Duodenal mucosa (tissue), 2 donors: ENCODE results near the gene GDPGP1.
"Not testable (repeated sequence)": the region's sequence is repeated elsewhere in the genome, so short reads cannot be mapped to it uniquely, and the experiment has no call there.

Experiments
- H3K27ac ChIP-seq: one replicate; pipeline ENCODE4 v1.7.0; 2013; ENCODE audit warnings: low read depth, low read length
- H3K27me3 ChIP-seq, 2 donors: one replicate each; pipeline ENCODE4 v1.7.0; 2013; ENCODE audit warnings: low read length in 2 of 2, control low read depth in 1 of 2; ENCODE audit not compliant: insufficient read depth in 2 of 2, control insufficient read depth in 1 of 2
- H3K36me3 ChIP-seq, 2 donors: one replicate each; pipeline ENCODE4 v1.7.0; 2013; ENCODE audit warnings: low read length in 2 of 2, control low read depth in 1 of 2; ENCODE audit not compliant: insufficient read depth in 2 of 2, control insufficient read depth in 1 of 2
- H3K4me1 ChIP-seq, 2 donors: one replicate each; pipeline ENCODE4 v1.7.0; 2013; ENCODE audit warnings: low read length in 2 of 2, control low read depth in 1 of 2; ENCODE audit not compliant: insufficient read depth in 2 of 2, control insufficient read depth in 1 of 2
- H3K4me3 ChIP-seq, 2 donors: one replicate each; pipeline ENCODE4 v1.7.0; 2013; ENCODE audit warnings: low read length in 2 of 2, low read depth in 1 of 2
- H3K9ac ChIP-seq, 2 donors: one replicate each; pipeline ENCODE4 v1.7.0; 2013; ENCODE audit warnings: low read length in 2 of 2, low read depth in 1 of 2
- H3K9me3 ChIP-seq, 2 donors: one replicate each; pipeline ENCODE4 v1.7.0; 2013; ENCODE audit warnings: low read length in 2 of 2, control low read depth in 1 of 2; ENCODE audit not compliant: control insufficient read depth in 1 of 2

The GDPGP1 gene, protein sequence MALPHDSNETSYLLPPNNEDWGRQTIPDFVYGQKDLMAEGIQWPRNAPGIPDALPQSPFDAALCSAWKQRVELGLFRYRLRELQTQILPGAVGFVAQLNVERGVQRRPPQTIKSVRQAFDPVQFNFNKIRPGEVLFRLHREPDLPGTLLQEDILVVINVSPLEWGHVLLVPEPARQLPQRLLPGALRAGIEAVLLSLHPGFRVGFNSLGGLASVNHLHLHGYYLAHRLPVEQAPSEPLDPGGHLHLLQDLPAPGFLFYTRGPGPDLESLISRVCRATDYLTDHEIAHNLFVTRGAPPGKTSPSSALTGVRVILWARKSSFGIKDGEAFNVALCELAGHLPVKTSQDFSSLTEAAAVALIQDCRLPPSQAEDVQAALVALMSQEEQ

DNA sequence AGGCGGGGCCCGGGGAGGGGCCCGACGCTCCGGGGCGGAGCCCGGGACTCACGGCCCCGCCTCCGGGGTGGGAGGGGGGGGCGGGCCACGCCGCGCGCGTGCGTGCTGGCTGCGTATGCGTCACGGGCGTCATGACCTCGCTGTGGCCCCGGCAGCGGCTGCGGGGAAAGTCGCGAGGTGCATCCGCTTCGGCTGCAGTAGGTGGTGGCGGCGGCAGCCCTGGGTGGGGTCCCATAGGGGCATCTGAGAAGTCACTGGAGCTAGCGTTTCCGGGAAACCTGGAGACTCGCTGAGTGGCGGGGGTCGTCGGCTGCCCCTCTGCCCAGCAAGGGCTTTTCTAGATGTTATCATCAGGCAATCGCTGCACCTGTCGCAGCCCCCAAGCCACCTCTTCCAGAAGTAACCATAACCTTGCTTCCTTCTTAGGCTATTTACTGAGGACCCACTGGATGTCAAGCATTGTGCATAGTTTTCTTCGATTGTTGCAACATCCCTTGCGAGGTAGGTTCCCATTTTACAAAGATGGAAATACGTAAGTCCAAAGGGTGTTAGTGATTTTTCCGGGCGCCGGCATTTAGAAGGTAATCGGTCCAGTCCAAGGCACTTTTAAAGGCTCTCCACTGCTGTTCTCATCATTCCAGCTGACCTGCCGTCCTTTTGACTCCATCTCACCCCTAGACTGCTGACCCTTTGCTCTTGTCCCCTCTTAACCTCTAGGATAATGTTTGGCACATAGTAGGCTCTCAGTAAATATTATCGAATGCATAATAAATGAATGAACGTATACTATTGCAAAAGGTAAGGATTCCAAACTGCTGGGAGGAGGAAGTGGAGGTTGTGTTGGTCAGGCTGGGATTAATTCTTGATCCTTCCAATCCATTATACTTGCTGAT lies at the start of gene GDPGP1:
GDPGP1 (plus strand) TSS at position 114 of the 893 bp plus-strand sequence. CDS start 6,700 bp downstream, outside the sequence.
- Histone ChIP-seq H3K9me3 (no peaks in the 10 kb centered on the region), H3K27ac (peak within 1 kb of the TSS; percentile 96), H3K4me3 (peak within 1 kb of the TSS; percentile 88 to 90), H3K4me1 (peaks cover 38 to 48% of the 10 kb centered on the region in 2 donors), H3K9ac (peak within 1 kb of the TSS; percentile 86 to 95), H3K27me3 (no peaks in the 10 kb centered on the region), H3K36me3 (peaks cover 15 to 46% of the 10 kb centered on the region in 2 donors)

DNA sequence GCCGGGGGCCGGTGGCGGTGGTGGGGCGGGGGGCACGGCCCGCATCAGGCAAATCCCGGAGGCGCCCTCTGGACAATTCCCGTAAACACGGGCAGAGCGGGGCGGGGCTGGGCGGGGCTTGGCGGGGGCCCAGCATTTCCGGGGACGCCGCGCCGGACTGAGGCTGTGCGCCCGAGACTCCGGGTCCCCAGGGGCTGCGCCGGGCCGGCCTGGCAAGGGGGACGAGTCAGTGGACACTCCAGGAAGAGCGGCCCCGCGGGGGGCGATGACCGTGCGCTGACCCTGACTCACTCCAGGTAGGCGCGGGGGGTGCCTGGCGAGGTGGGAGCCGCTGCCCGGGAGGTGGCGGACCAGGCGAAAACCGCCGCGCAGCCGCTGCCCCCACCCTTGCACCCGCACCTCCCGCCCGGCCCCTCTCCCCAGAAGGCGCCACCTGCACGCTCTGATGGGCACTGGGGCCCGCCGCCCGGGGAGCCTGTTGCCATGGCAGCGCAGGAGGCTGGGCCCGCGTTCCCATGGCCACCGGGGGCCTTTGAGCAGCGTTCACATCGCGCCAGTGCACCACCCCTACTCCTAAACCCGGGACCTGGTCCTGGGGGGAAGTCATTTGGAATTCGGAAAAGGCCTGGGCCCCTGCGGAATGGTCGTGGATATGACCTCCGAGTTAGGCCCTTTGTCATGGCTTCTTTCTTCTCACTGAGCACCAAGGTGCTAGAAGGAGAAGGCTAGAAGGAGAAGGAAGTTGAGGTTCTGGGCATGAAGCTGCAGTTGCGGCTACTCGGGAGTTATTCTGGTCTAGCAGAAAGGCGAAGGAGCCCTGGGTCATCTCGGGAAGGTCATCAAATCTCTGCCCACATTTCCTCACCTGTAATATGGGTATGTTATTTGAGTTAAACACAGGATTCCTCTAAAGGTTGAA lies 49.0 kb upstream of the GDPGP1 start:
- peaks cover 23 to 27% of the 10 kb centered on the region in 2 donors for H3K4me1 ChIP-seq
- no peaks in the 10 kb centered on the region for H3K36me3 ChIP-seq
- no peaks in the 10 kb centered on the region for H3K27me3 ChIP-seq
- no peaks in the 10 kb centered on the region for H3K9me3 ChIP-seq
- H3K4me3 ChIP-seq, result peak overlapping the region; percentile 78 to 90
- H3K27ac ChIP-seq, result peak overlapping the region; percentile 95
- H3K9ac ChIP-seq, result peak overlapping the region; percentile 82 to 91

DNA sequence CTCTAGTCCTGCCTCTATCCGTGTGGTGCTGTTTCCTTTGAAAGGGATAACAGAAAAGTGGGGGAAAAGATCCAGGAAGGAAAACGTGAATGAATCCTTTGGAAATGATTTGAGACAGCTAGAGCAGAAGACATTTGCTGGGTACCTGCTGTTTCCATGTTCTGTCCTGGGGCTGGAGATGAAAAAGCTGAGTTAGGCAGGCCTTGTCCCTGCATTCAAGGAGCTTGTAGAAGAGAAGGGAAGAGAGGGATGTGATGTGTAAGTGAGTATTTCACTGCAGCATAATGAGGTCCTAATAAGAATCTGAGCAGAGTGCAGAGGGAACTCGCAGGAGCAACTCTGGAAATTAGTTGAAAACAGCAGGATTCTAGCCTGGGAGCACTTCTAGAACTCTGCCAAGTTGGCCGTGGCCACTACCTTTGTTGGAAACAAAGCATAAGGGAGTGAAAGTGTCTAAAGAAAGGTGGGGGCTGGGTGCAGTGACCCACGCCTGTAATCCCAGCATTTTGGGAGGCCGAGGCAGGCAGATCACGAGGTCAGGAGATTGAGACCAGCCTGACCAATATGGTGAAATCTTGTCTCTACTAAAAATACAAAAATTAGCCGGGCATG lies 46.6 kb upstream of the GDPGP1 start:
- H3K4me3 ChIP-seq, result no peak overlapping the region
- H3K4me1 ChIP-seq, result peaks cover 46 to 50% of the 10 kb centered on the region in 2 donors
- H3K9ac ChIP-seq, result peak overlapping the region in 1 of 2 donors; percentile 38
- H3K36me3 ChIP-seq, result no peaks in the 10 kb centered on the region
- no peak overlapping the region for H3K27ac ChIP-seq
- H3K9me3 ChIP-seq, result no peaks in the 10 kb centered on the region
- no peaks in the 10 kb centered on the region for H3K27me3 ChIP-seq

DNA sequence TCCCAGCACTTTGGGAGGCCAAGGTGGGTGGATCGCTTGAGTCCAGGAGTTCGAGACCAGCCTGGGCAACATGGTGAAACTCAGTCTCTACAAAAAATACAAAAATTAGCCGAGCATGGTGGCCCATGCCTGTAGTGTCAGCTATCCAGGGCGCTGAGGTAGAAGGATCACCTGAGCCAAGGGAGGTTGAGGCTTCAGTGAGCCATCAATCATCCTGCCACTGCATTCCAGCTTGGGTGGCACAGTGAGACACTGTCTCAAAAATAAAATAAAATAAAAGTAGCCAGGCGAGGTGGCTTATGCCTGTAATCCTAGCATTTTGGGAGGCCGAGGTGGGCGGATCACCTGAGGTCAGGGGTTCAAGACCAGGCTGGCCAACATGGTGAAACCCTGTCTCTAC lies 45.9 kb upstream of the GDPGP1 start:
- H3K27me3 ChIP-seq, H3K27ac ChIP-seq, H3K4me3 ChIP-seq, H3K9me3 ChIP-seq, H3K36me3 ChIP-seq, H3K9ac ChIP-seq: not testable (repeated sequence)
- peaks cover 53 to 55% of the 10 kb centered on the region in 2 donors for H3K4me1 ChIP-seq

DNA sequence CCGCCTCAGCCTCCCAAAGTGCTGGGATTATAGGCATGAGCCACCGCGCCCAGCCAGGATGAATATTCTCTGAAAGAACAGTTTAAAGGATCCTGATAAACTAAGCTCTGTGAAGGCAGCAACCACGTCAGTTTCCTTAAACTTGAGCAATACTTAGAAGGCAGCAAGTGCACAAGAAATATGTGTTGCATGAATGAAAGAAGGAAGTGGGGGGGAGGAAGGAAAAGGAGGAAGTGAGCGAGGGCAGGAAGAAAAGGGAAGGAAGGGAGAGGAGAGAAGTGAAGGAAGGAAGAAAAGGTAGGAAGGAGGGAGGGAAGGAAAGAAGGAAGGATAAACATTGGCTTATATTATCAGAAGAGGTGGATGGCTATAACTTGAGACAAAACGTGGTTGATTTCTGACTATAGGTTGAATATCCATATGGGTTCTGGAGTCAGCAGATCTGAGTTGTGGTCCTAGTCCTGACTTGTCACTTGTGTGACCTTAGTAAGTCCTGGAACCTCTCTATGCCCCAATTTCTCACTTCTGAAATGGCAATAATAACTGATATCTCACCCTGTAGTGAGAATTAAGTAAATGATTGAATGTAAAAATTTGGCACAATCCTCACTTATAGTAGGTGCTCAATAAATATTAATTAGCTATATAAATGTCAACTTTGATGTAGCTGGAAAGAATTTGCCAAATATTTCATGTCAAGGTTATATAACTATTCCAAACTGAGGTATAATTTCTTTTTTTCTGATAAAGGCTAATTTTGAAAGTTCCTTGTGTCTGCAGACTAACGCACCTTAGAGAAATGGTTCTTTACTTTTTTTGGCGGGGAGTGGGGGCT lies 44.9 kb upstream of the GDPGP1 start:
- Histone ChIP-seq H3K9ac (no peak overlapping the region), H3K27ac (no peak overlapping the region), H3K4me3 (no peak overlapping the region), H3K4me1 (peaks cover 52 to 59% of the 10 kb centered on the region in 2 donors), H3K27me3 (no peaks in the 10 kb centered on the region), H3K9me3 (no peaks in the 10 kb centered on the region), H3K36me3 (no peaks in the 10 kb centered on the region)

DNA sequence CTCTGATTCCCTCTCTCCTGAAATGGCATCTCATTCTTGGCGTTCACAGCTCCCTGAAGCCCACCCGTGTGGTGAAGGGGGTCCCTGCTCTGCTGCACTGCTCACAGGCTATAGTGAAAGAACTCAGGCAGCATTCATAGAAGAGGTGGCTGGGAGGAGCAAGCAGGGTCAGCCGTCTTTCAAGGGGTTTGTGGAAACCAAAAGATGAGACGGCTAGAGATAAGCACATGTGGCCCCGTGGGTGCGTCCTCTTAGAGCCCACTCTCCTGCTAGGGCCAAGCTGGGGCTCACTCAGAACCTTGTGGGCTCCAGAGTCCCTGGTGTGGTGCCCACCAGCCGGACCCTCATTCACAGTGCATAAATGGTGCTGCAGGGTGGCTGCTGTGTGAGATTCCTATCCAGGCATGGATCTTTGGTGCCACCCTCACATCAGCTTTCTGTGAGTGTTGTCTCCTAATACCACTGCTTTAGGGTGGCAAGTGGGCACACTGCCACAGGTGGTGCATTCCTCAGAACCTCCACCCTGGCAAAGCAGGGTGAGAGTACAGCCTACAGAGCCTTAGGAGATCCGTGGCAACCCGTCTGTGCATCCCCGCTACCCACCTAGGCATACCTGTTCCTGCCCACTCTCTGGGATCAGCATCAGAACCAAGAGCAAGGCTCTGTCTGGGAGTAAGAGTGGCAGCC lies 44.1 kb upstream of the GDPGP1 start:
- Histone ChIP-seq H3K4me1 (peaks cover 47 to 56% of the 10 kb centered on the region in 2 donors), H3K36me3 (no peaks in the 10 kb centered on the region), H3K9ac (peak overlapping the region; percentile 49 to 56), H3K9me3 (no peaks in the 10 kb centered on the region), H3K27me3 (no peaks in the 10 kb centered on the region), H3K27ac (peak overlapping the region; percentile 80), H3K4me3 (peak overlapping the region; percentile 28 to 41)

DNA sequence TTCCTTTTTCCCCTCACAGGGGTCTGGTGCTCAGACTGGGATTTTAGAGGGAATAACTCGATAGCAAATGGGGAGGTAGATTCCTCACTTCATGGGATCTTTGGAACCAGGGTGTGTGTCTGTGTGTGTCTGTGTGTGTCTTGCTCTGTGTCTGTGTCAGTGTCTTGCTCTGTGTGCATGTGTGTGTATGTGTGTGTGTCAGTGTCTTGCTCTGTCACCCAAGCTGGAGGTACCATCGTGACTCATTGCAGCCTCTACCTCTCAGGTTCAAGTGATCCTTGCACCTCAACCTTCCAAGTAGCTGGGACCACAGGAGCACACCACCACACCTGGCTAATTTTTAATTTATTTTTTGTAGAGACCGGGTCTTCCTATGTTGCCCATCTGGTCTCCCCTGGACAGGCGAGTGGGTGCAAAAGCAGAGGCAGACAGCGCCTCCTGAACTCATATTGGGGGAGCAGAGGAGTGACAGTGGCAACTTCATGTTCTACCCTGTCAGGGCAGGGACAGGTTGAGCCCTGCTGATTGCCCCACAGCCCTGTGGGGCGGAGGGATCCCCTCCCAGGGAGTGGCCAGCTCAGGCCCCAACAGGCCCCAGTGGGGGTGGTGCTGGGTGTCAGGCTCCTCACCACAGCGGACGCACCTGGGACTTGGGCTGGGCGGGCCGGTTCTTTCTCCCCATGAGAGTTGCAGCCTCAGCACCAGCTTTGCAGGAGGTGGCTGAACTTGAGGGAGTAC lies 43.2 kb upstream of the GDPGP1 start:
- Histone ChIP-seq H3K9me3 (no peaks in the 10 kb centered on the region), H3K27ac (peak overlapping the region; percentile 80), H3K9ac (peak overlapping the region; percentile 49 to 56), H3K4me1 (peaks cover 43 to 51% of the 10 kb centered on the region in 2 donors), H3K36me3 (no peaks in the 10 kb centered on the region), H3K4me3 (peak overlapping the region in 1 of 2 donors; percentile 41), H3K27me3 (no peaks in the 10 kb centered on the region)

DNA sequence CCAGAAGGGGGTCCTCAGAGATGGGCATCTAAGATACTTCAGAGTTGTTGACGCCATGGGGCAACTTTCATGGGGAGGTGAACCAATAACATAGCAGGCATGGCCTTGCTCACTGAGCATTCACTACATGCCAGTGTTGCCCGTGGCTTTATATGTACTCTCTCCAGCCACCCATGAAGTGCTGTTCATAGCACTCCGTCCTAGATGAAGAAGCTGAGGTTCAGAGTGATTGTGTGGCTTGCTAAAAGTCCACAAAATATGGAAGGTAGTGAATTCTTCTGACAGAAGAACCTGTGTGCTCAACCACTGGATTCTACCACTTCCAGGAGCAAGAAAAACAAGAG lies 42.7 kb upstream of the GDPGP1 start:
- Histone ChIP-seq H3K4me3 (no peak overlapping the region), H3K27ac (peak overlapping the region; percentile 80), H3K36me3 (no peaks in the 10 kb centered on the region), H3K9me3 (no peaks in the 10 kb centered on the region), H3K27me3 (no peaks in the 10 kb centered on the region), H3K4me1 (peaks cover 43 to 51% of the 10 kb centered on the region in 2 donors), H3K9ac (peak overlapping the region; percentile 40 to 56)
